ENCODE measurements around the gene LRRC8C.

The LRRC8C gene

DNA sequence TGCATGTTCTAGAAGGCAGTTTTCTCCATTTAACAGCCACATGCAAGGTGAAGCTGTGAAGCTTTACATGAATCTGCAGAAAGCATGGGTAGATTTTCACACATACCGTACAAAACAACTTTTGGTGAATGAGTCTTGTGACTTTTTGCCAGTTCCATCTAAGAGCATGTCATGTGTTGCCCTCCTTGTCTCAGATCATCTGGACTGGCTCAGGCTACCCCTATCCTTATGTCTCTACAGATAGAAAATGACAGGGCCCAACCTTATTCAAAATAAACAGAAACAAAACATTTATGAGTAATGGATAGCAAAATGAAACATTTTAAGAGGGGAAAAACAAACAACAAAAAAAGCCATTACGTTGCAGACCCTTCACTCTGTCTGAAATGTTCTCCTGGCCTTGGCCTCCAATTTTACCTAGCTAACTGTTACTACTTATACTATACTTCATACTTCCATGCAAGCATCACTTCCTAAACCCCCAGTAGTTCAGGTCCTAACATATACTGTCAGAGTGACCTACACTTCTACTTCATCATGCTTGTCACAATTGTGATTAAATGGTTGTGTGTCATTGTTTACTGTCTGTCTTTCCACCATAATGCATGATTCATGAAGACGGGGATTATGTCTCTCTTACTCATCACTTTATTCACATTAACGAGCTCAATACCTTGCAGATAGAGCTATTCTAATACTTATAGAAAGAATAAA lies 39.0 kb downstream of the LRRC8C start:
- no peak for DNase-seq (ENCODE audit: low spot score)

DNA sequence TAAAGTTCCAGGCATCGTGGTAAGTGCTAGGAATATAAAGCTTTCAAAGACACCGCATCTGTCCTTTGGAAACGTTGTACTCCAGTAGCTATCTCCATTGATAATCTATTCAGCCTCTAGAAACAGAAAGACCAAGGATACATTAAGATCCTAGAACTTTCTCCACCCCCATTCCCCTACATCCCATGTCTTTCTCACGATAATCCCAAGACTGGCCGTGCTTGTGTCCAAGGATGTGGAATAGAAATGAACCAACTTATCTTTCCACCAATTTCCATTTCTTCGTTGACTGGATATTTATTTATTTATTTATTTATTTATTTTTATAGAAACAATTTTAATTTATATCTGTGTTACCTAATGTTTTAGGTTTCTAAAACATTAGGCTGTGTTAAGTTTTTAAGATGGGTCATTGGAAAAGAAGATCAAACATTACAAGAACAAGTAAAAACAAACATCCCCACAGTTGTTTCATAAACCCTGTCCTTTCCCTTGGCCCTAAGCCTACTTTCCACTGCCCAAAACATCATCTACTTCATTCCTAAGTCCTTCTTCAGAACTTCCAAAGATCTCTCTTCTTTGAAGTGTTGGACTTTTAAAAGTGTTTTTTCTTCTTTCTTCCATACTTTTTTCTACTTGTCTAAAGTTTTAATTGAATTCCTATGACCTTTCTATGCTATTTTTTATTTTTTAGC lies 39.7 kb downstream of the LRRC8C start:
- DNase-seq (ENCODE audit: low spot score) = no peak

GRCh38 chr1:89673251-89673650 lies 40.3 kb downstream of the LRRC8C start:
- DNase-seq (ENCODE audit: low spot score) = no peak

- no peak for DNase-seq (ENCODE audit: low spot score)
Measured at GRCh38 chr1:89675677-89676076, 42.8 kb downstream of the LRRC8C start.

DNA sequence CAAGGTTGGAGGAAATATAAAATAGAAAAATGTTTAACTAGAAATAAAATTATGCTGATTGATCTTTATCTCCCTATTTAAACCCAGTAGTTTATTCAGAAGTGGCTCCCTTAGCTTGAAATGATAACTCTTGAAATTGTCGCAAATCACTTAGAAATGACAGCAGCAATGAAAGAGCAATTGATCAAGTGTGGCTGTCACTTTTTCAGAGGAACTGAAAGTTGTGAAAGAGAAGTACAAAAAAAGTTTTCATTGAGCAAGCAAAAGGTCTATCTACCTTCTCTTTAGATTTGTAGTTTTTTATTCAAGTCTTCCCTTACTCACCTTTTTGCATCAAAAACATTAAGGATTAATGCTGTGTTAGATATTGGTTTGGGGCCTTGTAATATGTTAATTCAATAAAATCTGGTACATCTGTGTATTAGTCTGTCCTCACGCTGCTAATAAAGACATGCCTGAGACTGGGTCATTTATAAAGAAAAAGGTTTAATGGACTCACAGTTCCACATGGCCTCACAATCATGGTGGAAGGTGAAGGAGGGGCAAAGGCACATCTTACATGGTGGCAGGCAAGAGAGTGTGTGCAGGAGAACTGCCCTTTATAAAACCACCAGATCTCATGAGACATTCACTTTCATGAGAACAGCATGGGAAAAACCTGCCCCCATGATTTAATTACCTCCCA lies 48.3 kb downstream of the LRRC8C start:
- DNase-seq (ENCODE audit: low spot score) = no peak

DNA sequence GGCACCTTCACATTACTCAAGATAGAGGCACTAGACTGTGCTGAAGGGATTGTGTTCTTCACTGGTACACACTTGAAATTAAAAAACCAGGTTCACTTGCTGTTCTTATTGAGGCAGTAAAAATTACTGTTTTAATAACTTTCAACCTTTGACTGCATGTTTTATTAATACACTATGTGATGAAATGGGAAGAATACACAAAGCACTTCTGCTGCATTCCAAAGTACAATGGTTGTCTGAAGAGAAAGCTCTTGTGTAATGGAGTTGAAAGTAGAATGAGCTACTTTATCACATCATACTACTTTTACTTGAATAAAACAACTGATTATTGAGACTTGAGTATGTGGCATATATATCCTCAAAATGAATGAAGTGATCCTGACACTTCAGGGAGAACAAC lies 49.7 kb downstream of the LRRC8C start:
- no peak for DNase-seq (ENCODE audit: low spot score)

DNA sequence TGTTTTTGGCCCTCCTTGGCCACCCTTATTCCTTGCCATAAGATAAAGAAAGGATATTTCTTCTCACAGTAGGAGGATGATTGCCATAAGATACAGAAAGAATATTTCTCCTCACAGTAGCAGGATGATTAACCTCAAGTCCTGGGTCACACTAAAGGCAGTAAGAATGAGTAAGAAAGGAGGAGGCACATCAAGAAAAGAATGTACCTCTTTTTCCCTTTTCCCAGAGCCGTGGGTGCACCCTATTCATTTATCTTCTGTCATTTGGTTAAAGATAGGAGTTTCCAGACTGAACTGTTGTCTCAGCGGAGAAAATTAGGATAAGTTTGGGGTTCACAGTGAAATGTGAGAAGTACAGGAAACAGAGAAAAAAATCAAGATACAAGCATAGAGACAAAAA lies 52.5 kb downstream of the LRRC8C start:
- DNase-seq (ENCODE audit: low spot score) = no peak

DNA sequence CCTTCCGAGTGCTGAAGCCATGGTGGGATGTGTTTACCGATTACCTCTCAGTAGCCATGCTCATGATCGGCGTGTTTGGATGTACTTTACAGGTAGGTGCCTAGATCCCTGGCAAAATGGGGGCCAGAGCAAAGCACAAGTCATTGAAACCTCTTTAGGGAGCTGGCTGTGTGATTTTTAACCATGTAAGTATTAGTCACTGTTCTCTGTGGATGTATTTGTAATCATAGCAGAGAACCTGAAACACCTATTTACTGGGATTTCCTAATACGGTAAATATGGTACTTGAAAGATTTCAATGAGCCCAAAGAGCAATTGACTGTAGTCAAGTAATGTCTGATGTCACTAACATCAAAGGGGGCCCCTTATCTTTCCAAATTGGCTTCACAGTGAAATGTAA lies 53.6 kb downstream of the LRRC8C start:
- no peak for DNase-seq (ENCODE audit: low spot score)

- DNase-seq (ENCODE audit: low spot score) = no peak
Measured at GRCh38 chr1:89687254-89687653, 54.3 kb downstream of the LRRC8C start.

DNA sequence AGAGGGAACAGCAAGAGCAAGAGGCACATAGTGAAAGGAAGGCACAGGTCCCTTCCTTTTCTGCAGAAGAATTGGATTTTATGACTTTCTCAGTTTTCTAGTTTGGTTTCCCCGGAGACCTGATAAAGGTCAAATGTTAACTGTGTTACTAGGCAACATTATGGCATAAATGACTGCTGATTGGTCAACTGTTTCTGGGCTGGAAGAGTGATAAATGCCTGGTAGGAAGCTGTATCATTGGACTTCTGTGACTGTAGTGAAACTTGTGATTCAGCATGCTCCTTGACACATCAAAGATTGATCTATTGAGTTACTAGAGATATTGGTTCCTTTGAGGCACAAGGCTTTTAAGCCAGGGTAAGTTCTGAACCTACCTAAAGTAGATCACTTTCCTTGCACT lies 55.7 kb downstream of the LRRC8C start:
- DNase-seq (ENCODE audit: low spot score) = no peak

DNA sequence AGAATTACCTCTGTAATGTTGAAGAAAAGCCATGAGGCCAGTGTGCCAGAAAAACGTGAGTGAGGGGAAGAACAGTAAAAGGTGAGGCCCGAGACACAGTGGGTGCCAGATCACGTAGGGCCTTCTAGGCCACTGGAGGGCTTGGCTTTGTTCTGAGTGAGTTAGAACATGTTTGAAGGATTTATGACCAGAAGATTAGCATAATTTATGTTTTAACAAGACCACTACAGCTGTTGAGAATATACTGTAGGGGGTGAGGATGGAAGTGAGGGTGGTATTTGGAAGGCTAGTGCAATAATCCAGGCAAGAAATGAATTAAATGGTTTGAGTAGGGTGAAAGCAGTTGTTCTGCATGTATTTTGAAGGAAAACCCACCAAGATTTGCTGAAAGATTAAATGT lies 56.3 kb downstream of the LRRC8C start:
- no peak for DNase-seq (ENCODE audit: low spot score)

- no peak for DNase-seq (ENCODE audit: low spot score)
Measured at GRCh38 chr1:89690595-89690994, 57.7 kb downstream of the LRRC8C start.

DNA sequence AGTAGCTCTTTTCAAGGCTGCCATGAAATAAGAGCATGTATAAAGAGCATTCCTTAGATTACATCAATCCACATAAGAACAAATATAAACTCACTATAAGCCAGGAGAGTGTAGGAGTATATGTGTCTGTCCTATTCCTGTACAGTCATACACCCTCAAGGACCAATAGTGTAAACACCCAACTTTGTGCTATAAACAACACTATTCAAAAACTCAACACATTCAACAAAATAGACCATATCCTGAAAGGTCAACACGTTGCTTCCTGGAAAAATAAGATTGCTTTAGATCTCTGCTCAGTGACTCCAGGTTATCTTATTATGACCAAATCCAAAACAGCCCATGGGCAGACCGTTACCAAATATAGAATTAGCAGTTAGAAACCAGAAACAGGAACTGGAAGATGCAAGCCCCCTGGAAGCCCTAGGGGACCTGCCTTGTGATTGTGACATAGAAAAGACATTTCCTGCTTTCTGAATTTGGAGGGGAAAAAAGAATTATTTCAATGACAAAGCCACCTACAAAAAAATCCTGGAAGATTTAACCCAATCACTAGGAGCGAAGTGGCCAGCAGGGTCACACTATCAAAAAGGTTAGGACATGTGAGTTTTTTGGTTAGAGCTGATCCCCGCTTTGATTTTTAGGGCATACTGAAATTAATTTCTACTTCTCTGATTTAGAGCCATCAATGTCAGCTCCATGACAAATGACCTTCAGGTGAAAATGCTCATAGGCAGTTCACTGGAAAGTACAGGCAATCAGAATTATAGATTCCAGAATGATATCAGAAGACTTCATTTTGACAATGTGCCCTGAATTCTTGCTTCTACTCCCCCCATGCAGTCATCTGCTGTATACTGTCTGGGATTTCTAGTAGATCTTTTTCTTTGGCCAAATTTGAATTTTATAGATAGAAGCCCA lies 59.9 kb downstream of the LRRC8C start:
- no peak for DNase-seq (ENCODE audit: low spot score)

DNA sequence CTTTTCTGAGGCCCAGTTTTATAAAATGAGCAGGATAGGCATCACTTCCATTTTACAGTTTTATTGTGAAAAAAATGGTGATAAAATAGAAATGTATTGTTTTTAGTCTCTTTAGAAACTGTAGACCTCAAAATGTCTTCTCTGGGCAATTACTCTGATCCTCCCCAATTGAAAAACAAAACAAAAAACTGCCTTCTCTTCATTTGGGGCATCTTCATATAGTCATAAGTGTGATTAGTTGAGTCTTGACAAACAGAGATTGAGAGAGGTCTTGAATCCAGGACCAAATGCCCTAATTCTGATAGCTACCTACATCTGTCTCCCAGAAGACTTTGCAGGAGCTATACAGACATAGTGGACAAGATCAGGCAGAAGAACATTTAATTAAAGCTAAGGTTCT lies 62.9 kb downstream of the LRRC8C start:
- no peak for DNase-seq (ENCODE audit: low spot score)

- DNase-seq (ENCODE audit: low spot score) = no peak
Measured at GRCh38 chr1:89697383-89697782, 64.5 kb downstream of the LRRC8C start.

GRCh38 chr1:89698020-89698560 lies 65.2 kb downstream of the LRRC8C start:
- no peak for DNase-seq (ENCODE audit: low spot score)

DNA sequence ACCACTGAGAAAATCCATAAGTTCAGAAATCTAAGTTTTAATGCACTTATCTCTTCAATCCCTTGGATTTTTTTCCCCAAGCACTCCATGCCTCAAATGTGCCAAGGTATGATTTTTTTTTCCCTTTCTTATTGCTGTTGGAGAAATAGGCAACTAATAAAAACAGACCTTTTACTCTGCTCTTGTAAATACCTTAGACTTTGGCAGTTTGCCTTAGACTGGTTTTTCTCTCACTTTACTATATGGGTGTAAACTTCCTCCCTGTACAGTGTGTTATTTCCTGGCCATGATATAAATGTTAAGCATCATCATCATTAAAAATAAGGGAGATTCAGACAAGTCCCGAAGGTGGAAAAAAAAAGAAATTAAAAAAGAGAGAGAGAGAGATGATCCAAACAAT lies 65.7 kb downstream of the LRRC8C start:
- DNase-seq (ENCODE audit: low spot score) = no peak

DNA sequence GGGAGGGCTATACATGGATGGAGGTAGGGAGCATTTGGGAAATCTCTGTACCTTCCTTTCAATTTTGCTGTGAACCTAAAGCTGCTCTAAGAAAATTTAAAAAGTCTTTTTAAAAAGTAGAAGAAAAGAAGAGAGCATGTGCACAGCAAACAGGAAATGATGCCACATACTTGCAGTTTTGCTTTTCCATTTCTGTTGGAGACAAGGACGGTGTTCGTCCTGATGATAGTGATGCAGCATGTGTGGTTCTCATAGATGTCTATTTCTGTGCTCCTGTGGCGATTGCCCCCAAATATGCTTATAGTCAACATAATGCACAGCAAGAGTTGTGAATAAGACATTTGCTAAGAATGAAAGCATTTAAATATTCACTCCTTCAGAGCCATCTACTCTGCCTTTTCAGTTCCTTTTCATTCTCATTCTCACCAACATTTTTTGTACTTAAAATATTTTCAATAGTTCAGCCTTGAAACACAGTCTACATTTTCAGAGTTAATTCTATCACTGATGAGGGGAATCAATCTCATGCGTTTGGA lies 66.6 kb downstream of the LRRC8C start:
- no peak for DNase-seq (ENCODE audit: low spot score)

DNA sequence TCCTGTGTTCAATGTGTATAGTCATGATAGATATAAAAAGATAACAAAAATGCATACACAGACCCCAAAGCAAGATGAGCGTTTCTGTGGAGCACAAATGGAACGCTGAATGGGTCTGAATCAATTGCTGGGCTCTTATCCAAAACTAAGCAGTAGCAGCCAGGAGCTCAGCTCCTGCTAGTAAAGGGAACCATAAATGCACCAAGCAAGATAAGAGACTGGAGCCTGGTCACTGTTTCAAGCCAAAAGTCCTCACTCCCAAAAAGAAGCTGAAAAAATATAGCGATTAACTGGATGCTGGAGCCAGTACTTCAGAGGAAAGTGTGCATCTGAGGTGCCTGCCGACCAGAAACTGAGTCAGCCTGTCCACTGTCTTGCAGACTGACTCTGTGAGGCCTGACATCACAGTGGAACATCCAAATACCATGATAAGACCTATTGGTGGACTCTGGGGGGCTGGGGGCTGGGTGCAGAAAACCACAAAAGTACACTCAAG lies 68.9 kb downstream of the LRRC8C start:
- peak; percentile 50 for DNase-seq (ENCODE audit: low spot score)

- no peak for DNase-seq (ENCODE audit: low spot score)
Measured at GRCh38 chr1:89702520-89703045, 69.7 kb downstream of the LRRC8C start.

- DNase-seq (ENCODE audit: low spot score) = peak; percentile 28
Measured at GRCh38 chr1:89703469-89703868, 70.5 kb downstream of the LRRC8C start.
